Right lung (tissue), 5 donors: ENCODE measurements around the gene SH3BP1. TPM values are rescaled to one million over a fixed set of nuclear protein-coding genes. Genes with fewer than 3 reads are reported as not detected.
"Not testable (repeated sequence)": the region's sequence is repeated elsewhere in the genome, so short reads cannot be mapped to it uniquely, and the experiment has no call there.

Experiments
- DNase-seq, 2 donors: peaks; one replicate each; pipeline ENCODE4 v3.0.0-alpha.2; 2013
- polyA plus RNA-seq, 5 donors: library from polyadenylated mRNA; unstranded; fragments of 120-200 nt; gene quantifications; one replicate each; pipeline versions ENCODE4 v1.2.1 to v1.2.3, GENCODE V29; 2013; ENCODE audit warnings: inconsistent platforms in 1 of 5, low replicate concordance in 1 of 5; ENCODE audit not compliant: insufficient read length in 5 of 5, insufficient read depth in 1 of 5

Gene SH3BP1
- polyA plus RNA-seq, 5 donors = 16.0 to 31.9 (median 23.0) TPM

GRCh38 chr22:37676736-37677492 is 37.4 kb downstream of the SH3BP1 start:
- peak; percentile 74 to 80 for DNase-seq

- DNase-seq = no peak
Observed at GRCh38 chr22:37677493-37677974, 38.1 kb downstream of the SH3BP1 start.

GRCh38 chr22:37678372-37678771 is 38.9 kb downstream of the SH3BP1 start:
- no peak for DNase-seq

DNA sequence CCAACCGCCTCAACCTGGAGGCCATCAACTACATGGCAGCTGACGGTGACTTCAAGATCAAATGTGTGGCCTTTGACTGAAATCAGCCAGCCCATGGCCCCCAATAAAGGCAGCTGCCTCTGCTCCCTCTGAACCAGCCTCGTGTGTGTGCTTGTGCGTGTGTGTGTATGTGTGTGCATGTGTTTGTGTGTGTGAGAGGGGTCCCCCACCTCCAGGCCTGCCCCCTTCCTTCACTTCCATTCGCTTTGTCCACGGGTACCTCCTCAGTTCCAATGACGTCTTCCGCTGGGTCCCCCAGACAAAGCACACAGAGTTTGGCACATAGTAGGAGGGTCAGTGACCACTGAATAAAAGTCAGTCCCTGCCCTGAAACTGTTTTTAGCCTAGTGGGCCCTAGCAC is 40.2 kb downstream of the SH3BP1 start:
- no peak for DNase-seq

GRCh38 chr22:37680191-37680851 is 40.9 kb downstream of the SH3BP1 start:
- DNase-seq = no peak

- DNase-seq = no peak
Observed at GRCh38 chr22:37681001-37681424, 41.5 kb downstream of the SH3BP1 start.

GRCh38 chr22:37681556-37682049 is 42.1 kb downstream of the SH3BP1 start:
- DNase-seq = peak; percentile 28 to 53

GRCh38 chr22:37684803-37685615 is 45.5 kb downstream of the SH3BP1 start:
- DNase-seq = no peak

DNA sequence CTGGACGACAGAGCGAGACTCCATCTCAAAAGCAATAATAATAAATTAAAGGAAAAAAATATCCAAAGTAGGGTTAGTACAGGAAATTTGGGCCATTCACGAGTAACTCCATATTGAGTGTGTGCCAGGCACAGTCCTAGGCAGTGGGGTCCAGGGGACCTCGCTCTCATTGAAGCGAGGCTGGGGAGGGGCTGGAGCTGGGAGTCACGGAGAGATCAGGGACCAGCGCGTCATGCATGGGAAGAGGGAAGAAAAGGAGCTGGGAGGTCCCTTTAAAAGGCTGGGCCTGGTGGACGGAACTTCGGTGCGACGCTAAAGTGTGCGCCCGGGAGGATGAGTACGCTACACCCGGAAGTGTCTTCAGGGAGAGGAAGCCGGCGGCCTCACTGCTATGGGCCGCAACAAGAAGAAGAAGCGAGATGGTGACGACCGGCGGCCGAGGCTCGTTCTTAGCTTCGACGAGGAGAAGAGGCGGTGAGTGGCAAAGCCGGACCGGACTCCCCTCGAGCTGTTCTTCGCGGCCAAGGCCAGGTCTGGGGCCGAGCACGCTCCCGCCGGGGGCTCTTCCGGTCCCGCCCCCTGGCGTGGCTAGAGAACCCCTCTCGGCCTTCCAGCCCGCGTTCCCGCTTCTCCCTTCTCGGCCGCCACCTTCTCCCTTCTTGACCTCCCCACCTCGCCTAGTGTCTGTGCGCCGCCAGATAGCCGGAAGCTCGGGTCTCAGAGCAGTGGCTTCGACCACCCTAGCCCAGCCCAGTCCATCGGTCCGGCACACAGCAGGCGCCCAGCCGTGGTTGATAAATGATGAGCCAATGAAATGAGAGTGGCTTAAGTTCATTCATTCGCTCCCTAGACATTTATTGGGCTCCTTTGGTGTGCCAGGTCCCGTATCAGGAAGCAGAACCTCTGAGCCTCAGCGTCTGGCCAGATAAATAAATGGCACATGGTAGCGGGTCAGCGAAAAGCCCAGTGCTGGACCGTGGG is 46.8 kb downstream of the SH3BP1 start, which contains the start of gene NOL12:
Gene NOL12, plus strand, starts transcription at position 342 of the 981 bp plus-strand sequence. Its CDS starts 50 bp downstream, at position 392.
- peak; percentile 89 to 91 for DNase-seq

- no peak for DNase-seq
Observed at GRCh38 chr22:37690407-37690806, 50.9 kb downstream of the SH3BP1 start.

GRCh38 chr22:37690901-37691504 is 51.5 kb downstream of the SH3BP1 start:
- no peak for DNase-seq

- no peak for DNase-seq
Observed at GRCh38 chr22:37692627-37693285, 53.3 kb downstream of the SH3BP1 start.

- DNase-seq = not testable (repeated sequence)
Observed at GRCh38 chr22:37694131-37694530, 54.7 kb downstream of the SH3BP1 start.

- DNase-seq = not testable (repeated sequence)
Observed at GRCh38 chr22:37696260-37696656, 56.8 kb downstream of the SH3BP1 start.

DNA sequence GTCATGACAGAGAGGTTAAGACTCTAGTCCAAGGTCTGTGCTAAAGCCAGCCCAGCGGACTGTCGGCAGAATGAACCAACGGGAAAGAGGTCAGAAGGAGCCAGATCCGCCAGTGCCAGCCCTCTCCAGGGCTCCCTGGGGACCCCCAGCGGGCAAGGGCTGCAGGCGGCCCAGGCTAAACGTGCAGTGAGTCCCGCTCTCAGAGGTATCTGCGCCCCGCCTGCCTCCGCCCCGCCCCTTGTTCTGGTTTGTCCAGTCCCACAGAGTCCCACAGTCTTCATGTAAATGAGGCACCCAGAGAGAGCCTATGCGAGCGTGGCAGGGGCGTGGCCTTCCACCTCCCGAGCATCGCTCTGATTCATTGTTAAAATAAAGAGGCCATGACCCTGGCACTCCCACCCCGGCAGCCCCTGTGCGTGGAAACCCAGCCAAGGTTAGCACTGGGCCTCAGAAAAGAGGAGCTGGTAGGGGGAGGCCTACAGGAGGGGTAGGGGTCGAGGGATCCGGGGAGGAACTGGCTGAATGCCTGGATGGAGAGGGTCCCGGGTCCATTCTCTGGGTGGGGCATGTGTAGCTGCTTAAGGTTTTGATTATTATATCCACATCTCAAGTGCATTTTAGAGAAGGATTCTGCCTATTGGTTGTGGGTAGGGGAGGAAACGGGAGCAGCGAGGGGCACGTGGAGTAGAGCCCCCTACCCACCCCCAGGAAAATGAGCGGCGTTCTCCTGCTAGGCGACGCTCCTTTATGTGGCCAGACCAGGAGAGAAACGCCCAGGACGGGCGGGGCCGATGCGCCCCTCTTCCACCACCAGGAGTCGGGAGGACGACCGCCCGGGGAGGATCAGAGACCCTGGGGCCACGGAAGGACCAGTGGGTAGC is 57.4 kb downstream of the SH3BP1 start, which contains the start of gene TRIOBP:
Gene TRIOBP, plus strand, starts transcription at position 392 of the 881 bp plus-strand sequence. CDS start 4,318 bp downstream, outside the sequence.
- DNase-seq = peak; percentile 85 to 86

DNA sequence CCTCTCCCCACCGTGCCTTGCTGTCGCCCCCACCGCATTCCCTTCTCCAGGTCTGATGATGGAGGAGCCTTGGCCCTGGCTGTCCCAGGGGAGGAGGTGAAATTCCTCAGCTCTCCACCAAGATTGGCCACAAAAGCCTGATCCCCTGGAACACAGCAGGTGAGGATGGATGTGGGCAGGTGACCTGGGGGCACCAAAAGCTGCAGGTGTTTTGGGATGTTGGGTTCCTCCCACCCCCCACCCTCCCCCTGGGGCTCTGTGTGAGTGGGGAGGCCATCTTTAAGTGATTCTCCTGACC is 58.0 kb downstream of the SH3BP1 start:
- DNase-seq = no peak

DNA sequence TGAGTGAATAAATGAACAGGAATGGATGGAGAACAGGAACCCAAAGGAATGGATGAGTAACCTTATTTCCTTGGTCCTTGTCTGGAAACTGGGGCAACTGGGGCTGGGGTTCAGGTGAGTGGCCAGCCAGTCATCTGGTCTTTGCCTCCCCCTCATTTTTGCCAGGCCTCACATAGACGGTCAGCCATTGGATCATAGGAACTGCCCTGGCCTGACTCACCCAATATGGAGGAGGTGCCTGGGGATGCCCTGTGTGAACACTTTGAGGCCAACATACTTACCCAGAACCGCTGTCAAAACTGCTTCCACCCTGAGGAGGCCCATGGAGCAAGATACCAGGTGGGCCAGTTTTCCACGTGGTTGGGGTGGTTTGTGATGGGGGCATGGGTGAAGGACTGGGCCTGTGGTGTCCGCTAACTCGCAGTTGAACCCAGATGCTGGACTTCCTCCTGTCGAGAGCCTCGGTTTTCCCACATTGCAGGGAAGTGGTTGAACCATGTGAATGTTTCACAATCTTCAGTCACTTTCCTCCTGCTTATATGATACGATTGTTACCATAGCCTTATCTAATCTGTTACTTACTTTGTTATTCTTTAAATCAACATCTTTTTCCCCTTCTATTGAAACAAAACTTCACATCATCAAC is 61.8 kb downstream of the SH3BP1 start:
- DNase-seq = no peak

GRCh38 chr22:37703906-37704305 is 64.4 kb downstream of the SH3BP1 start:
- DNase-seq = no peak
